GM12864 (cell line): Measurements from ENCODE around the gene MPPE1.

ENCODE experiments used
- DNase-seq: peaks from one replicate; pipeline ENCODE4 v3.0.0-alpha.2; 2011; ENCODE audit warnings: low read depth
- H3K4me3 ChIP-seq: 2 replicates; pipeline ENCODE4 v1.5.1; 2011; ENCODE audit warnings: mild to moderate bottlenecking, low read depth, low read length, control low read depth
- CTCF ChIP-seq: IDR thresholded peaks from 2 replicates; pipeline ENCODE4 v1.5.1; 2011; ENCODE audit warnings: low read depth, mild to moderate bottlenecking, moderate library complexity, low read length, control low read depth, inconsistent platforms; ENCODE audit errors: missing control alignments

Gene MPPE1

DNA sequence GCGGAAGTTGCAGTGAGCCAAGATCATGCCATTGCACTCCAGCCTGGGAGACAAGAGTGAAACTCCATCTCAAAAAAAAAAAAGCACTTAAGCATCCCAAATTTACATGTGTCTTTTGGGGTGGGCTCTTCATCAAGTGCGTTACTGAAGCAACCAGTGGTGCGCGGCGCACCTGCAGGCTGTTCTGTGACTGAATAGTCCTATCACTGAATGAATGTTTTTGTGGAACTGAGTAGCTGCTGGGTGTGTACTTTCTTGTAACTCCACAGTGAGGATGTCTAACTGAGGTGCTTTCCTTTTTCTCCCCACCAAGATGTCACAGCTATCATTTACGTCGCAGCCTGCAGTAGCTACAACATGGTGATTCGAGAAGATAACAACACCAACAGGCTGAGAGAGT, 39.9 kb downstream of the MPPE1 start:
- DNase-seq = no peak
- no peak for TF ChIP-seq CTCF
- no peak overlapping the region for H3K4me3 ChIP-seq

DNA sequence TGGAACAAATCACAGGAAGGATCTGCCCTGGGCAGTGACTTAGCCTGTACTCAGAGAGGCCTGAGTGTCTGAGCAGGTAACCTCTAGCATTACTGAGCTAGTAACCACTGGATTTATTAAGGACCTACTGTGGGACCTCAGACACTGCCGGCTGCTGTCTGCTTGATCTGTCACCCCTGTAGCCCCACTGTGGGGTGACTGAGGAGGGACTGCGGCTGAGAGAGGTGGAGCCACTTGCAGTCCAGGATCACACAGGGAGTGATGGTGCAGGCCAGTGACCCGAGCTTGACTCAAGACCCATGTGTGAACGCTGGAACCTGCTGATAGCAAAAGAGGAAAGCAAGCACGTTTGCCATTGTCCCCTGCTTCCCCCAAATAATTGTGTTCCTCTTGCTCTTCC, 41.4 kb downstream of the MPPE1 start:
- no peak for TF ChIP-seq CTCF
- no peak overlapping the region for H3K4me3 ChIP-seq
- no peak for DNase-seq

- TF ChIP-seq CTCF = no peak
- H3K4me3 ChIP-seq = no peak overlapping the region
- no peak for DNase-seq
Measured at GRCh38 chr18:11866329-11866728, 41.8 kb downstream of the MPPE1 start.

DNA sequence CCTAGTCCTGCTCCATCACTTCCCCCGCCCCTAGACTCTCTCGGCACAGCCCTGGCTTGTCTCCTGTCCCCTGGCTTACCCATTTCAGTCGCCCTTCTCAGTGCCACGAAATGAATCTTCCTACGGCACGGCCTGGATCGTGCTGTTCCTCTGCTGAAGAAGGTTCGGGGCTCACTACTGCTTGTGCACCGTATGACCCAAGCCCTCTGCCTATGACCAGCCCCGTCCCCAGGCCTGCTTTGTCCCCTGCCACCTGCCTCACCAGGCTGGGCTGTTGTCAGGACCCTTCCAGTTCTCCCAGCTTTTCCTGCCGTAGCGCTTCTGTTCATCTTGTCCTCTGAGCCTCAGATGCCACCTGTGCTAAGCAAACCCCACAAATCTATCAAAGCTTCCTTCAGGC, 43.0 kb downstream of the MPPE1 start:
- DNase-seq = no peak

GRCh38 chr18:11864471-11864870, 43.6 kb downstream of the MPPE1 start:
- TF ChIP-seq CTCF = no peak
- H3K4me3 ChIP-seq = no peak overlapping the region
- no peak for DNase-seq

More for the DNA sequence above, 43.0 kb downstream of the MPPE1 start:
- no peak for TF ChIP-seq CTCF
- H3K4me3 ChIP-seq = no peak overlapping the region

GRCh38 chr18:11862468-11863137, 45.5 kb downstream of the MPPE1 start:
- H3K4me3 ChIP-seq = no peak overlapping the region
- no peak for TF ChIP-seq CTCF
- DNase-seq = no peak

DNA sequence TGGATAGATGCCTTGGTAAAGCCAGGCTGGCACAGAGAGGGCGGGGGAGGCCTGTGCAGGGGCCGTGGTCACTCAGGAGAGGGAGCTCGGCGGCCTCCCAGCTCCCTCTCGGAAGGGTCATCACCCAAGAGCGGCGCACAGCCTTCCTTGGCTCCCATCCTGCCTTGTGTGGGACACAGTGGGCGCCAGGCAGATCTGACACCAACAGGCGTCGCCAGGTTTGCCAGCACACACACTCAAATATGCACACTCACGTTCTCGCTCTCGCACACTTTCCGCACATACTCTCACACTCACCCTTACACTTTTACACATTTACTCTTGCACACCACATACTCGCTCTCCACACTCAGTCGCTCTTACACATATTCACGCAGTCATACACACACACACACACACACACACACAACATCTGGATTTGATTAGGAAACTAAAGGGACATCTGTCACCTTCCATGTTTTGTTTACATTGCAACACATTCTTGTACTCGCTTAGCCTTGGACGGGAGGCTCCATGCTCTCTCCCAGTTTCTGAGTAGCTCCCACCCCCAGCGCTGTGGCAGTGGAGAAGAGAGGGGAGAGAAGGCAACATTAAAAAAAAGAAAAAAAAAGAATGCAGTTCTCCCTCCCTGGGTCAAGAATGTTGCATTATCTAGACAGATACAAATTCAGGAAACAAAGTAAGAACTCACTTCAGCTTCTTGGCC, 46.4 kb downstream of the MPPE1 start:
- TF ChIP-seq CTCF = no peak
- DNase-seq = no peak
- H3K4me3 ChIP-seq = no peak overlapping the region
